NCI-H524 treated with DMSO at 0.1 percent for 48 hours (cell line): ENCODE measurements around the gene GPR45.
A peak's percentile ranks its signal among the peaks of the same experiment; 100 is the strongest.

ENCODE experiments used
- DNase-seq: peaks from one replicate; lab custom pipeline; 2025; lab: John Stamatoyannopoulos, UW

Gene GPR45

GRCh38 chr2:105254531-105255210, 13.1 kb downstream of the GPR45 start:
- DNase-seq = no peak

- DNase-seq = no peak
Measured at GRCh38 chr2:105255979-105256378, 14.4 kb downstream of the GPR45 start.

DNA sequence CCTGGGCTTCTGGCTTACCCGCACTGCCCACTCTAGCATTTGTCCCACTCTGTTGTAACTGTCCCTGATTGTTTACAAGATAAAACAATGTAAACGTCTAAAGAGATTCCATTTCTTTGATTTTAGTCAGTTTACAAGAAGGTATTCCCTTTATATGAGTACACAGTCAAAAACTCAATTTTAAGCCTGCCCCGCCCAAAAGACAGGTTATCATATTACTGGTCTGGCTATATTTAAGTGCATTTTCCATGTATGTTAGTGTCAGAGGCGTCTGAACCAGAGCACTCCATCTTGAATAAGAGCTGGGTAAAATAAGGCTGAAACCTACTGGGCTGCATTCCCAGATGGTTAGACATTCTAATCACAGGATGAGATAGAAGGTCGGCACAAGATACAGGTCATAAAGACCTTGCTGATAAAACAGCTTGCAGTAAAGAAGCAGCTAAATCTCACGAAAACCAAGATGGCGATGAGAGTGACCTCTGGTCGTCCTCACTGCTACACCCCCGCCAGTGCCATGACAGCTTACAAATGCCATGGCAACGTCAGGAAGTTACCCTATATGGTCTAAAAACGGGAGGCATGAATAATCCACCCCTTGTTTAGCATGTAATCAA, 15.0 kb downstream of the GPR45 start:
- DNase-seq = no peak

DNA sequence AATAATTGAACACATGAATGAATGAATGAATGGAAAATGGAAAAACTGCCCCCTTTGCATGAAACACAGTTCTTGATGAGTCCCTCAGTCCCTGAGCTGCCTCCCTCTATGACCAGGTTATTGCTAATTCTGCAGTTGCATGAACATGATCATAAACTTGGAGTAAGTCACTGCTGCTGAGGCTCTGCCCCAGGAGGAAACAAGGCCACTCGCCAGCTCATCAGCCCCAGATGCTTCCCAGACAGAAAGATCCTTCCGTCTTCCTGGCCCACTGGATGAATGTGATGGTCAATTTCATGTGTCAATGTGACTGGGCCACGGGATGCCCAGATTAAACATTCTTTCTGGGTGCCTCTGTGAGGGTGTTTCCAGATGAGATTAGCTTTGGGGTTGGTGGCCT, 16.4 kb downstream of the GPR45 start:
- DNase-seq = no peak

GRCh38 chr2:105258835-105259350, 17.4 kb downstream of the GPR45 start:
- DNase-seq = no peak

DNA sequence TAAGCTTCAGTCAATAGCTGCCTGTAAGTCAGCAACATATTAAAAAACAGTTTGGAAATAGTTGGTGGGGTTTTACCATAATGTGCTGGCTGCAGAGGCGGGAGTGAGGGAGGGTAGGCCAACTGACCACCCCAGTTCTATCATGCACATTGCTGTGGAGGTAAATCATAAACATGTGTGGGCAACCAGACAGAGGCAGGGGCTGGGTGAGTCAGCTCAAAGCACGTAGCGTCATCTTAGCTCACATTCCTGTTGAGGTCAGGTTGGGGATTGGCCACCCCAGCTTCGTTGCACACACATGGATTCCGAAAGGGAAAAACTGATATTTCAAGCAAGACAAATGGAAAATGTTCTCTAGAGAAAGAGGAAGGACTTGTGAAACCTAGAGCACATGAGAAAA, 19.5 kb downstream of the GPR45 start:
- no peak for DNase-seq

- peak; percentile 92 for DNase-seq
Measured at GRCh38 chr2:105262651-105263091, 21.1 kb downstream of the GPR45 start.

GRCh38 chr2:105269426-105269825, 27.9 kb downstream of the GPR45 start:
- no peak for DNase-seq

GRCh38 chr2:105271393-105272045, 30.0 kb downstream of the GPR45 start:
- DNase-seq = no peak

- DNase-seq = no peak
Measured at GRCh38 chr2:105272176-105272575, 30.6 kb downstream of the GPR45 start.

DNA sequence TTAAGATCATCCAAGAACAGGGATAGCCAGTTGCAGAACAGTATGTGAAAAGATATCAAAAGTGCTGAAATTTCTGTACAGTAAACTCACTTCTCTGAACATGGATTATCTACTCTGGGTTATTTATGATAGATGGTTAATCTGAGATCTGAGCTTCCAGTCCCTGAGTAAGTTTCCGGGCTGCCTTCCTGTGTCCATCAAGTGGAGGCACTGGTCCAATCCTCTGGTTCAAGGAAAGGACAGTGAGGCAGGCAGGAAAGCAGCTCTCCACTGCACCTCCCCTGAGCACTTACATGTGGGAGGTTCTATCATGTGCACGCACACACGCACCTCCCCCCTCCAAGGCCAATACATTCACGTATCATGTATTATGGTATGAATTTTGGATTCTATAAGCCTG, 32.5 kb downstream of the GPR45 start:
- no peak for DNase-seq

- no peak for DNase-seq
Measured at GRCh38 chr2:105278654-105279053, 37.1 kb downstream of the GPR45 start.

DNA sequence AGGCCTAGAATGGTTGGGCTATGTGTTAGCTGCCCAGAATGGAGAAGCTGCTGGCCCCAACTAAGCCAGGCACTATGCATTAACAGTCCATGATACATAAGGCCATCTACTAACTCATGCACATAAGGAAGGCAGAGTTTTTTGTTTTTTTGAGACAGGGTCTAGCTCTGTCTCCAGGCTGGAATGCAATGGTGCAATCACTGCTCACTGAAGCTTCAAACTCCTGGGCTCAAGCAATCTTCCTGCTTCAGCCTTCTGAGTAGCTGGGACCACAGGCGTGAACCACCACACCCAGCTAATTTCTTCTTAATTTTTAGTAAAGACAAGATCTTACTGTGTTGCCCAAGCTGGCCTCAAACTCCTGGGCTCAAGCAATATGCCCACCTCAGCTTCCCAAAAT, 37.6 kb downstream of the GPR45 start:
- no peak for DNase-seq

GRCh38 chr2:105280281-105280680, 38.7 kb downstream of the GPR45 start:
- no peak for DNase-seq

GRCh38 chr2:105283532-105283931, 42.0 kb downstream of the GPR45 start:
- DNase-seq = no peak

DNA sequence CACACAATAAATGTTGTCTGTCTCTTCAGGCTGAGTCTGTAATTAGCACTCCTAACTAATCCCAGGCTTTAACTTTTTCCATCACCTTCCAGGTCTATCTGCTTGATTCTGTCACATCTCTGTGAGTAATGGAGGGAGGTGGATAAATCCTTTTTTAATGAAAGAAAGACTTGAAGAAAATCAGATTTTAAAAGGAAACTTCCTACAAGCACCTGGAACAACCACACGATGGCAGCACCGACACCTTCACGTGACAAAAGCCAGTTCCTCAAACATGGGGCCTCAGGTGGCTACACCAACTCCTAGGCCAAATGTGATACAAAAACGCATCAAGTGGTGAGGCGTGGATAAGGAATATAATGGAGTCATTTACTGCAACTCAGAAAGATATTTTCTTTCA, 46.1 kb downstream of the GPR45 start:
- no peak for DNase-seq

- no peak for DNase-seq
Measured at GRCh38 chr2:105288133-105288532, 46.6 kb downstream of the GPR45 start.

GRCh38 chr2:105290981-105291660, 49.6 kb downstream of the GPR45 start:
- no peak for DNase-seq

GRCh38 chr2:105291981-105292380, 50.4 kb downstream of the GPR45 start:
- no peak for DNase-seq
